Vagina (tissue), 2 donors: ENCODE measurements around the gene LPP.

Experiments used
- POLR2A ChIP-seq, 2 donors: fragments of 450-650 bp; IDR thresholded peaks; one replicate each; pipeline ENCODE4 v1.6.1; 2017; ENCODE audit warnings: antibody characterized with exemption in 2 of 2, mild to moderate bottlenecking in 2 of 2, moderate library complexity in 2 of 2
- POLR2AphosphoS5 ChIP-seq, 2 donors: sonication (generic); formaldehyde crosslinking; IDR thresholded peaks; one replicate each; pipeline ENCODE4 v1.9.0; 2017; ENCODE audit warnings: antibody characterized with exemption in 2 of 2, mild to moderate bottlenecking in 2 of 2, low read depth in 1 of 2; ENCODE audit not compliant: insufficient read depth in 1 of 2
- TF ChIP-seq, protein P1 (sequence below), 3 experiments: fragments of 450-650 bp in 2 of 3; fragments of 200-600 bp in 1 of 3; sonication (generic) in 1 of 3; IDR thresholded peaks; one replicate each; pipeline ENCODE4 v1.5.1; 2017 to 2019; ENCODE audit warnings: antibody characterized with exemption in 3 of 3, mild to moderate bottlenecking in 2 of 3, moderate library complexity in 2 of 3

DNA sequence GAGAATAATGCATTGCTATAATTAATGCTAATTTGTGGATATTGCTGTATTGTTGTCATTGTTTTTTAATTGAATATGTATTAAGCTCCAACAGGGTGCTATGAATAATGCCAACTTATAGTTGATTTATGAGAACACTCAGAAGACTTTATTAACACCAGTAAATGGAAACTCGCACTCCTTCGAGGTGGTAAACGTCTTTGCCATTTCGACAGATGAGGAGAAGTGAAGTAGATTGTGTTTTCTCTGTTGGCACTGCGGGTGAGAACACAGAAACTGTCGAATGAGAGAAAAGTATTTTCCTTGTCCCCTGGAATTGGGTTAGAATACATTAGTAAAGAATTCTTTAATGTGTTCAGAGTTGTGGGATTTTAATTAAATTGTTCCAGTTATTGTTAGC, 354.5 kb downstream of the LPP start:
- TF ChIP-seq, protein P1, sequence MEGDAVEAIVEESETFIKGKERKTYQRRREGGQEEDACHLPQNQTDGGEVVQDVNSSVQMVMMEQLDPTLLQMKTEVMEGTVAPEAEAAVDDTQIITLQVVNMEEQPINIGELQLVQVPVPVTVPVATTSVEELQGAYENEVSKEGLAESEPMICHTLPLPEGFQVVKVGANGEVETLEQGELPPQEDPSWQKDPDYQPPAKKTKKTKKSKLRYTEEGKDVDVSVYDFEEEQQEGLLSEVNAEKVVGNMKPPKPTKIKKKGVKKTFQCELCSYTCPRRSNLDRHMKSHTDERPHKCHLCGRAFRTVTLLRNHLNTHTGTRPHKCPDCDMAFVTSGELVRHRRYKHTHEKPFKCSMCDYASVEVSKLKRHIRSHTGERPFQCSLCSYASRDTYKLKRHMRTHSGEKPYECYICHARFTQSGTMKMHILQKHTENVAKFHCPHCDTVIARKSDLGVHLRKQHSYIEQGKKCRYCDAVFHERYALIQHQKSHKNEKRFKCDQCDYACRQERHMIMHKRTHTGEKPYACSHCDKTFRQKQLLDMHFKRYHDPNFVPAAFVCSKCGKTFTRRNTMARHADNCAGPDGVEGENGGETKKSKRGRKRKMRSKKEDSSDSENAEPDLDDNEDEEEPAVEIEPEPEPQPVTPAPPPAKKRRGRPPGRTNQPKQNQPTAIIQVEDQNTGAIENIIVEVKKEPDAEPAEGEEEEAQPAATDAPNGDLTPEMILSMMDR (IDR thresholded peaks at IDR 0.05) = no peak
- TF ChIP-seq POLR2AphosphoS5 (IDR thresholded peaks at IDR 0.05; ENCODE audit: insufficient read depth in 1 of 2, low read depth in 1 of 2) (no peak), POLR2A (IDR thresholded peaks at IDR 0.05) (no peak)
